ENCODE measurements around the gene GMNC.
"Not testable (repeated sequence)": the region's sequence is repeated elsewhere in the genome, so short reads cannot be mapped to it uniquely, and the experiment has no call there.

GMNC gene

GRCh38 chr3:190862209-190863118 lies at the start of gene GMNC:
Gene GMNC (minus strand): TSS chr3:190862694. CDS start chr3:190862615, 79 bp downstream.
- DNase-seq = no peak

- DNase-seq = no peak
Measured at GRCh38 chr3:190911382-190911781, 48.9 kb upstream of the GMNC start.

GRCh38 chr3:190909908-190910307 lies 47.4 kb upstream of the GMNC start:
- DNase-seq = no peak

- no peak for DNase-seq
Measured at GRCh38 chr3:190903156-190903555, 40.7 kb upstream of the GMNC start.

GRCh38 chr3:190902292-190902691 lies 39.8 kb upstream of the GMNC start:
- no peak for DNase-seq

- no peak for DNase-seq
Measured at GRCh38 chr3:190892395-190892902, 30.0 kb upstream of the GMNC start.

- DNase-seq = no peak
Measured at GRCh38 chr3:190886945-190887344, 24.5 kb upstream of the GMNC start.

- DNase-seq = no peak
Measured at GRCh38 chr3:190883973-190884832, 21.7 kb upstream of the GMNC start.

- no peak for DNase-seq
Measured at GRCh38 chr3:190883141-190883540, 20.6 kb upstream of the GMNC start.

GRCh38 chr3:190877925-190878324 lies 15.4 kb upstream of the GMNC start:
- no peak for DNase-seq

GRCh38 chr3:190876433-190876832 lies 13.9 kb upstream of the GMNC start:
- DNase-seq = not testable (repeated sequence)

GRCh38 chr3:190875061-190875460 lies 12.6 kb upstream of the GMNC start:
- not testable (repeated sequence) for DNase-seq

GRCh38 chr3:190870127-190870526 lies 7.6 kb upstream of the GMNC start:
- DNase-seq = no peak

GRCh38 chr3:190867071-190867470 lies 4.6 kb upstream of the GMNC start:
- DNase-seq = no peak

GRCh38 chr3:190865828-190866227 lies 3.3 kb upstream of the GMNC start:
- no peak for DNase-seq

GRCh38 chr3:190865419-190865818 lies 2.9 kb upstream of the GMNC start:
- DNase-seq = no peak

GRCh38 chr3:190864002-190864401 lies 1.5 kb upstream of the GMNC start:
- DNase-seq = no peak

- DNase-seq = no peak
Measured at GRCh38 chr3:190863119-190863465, 598 bp upstream of the GMNC start.

GRCh38 chr3:190860521-190860920 lies 2.0 kb downstream of the GMNC start:
- DNase-seq = no peak

GRCh38 chr3:190855151-190855550 lies 7.3 kb downstream of the GMNC start:
- no peak for DNase-seq

- DNase-seq = no peak
Measured at GRCh38 chr3:190854062-190854461, 8.4 kb downstream of the GMNC start.

GRCh38 chr3:190853464-190853863 lies 9.0 kb downstream of the GMNC start:
- DNase-seq = no peak

- no peak for DNase-seq
Measured at GRCh38 chr3:190849607-190850006, 12.9 kb downstream of the GMNC start.

GRCh38 chr3:190848870-190849269 lies 13.6 kb downstream of the GMNC start:
- DNase-seq = no peak

Measured in activated CD4-positive, alpha-beta T cell treated with anti-CD3 and anti-CD28 coated beads for 1 hour (primary cell).